ENCODE results near the gene KDM2B.

KDM2B gene

DNA sequence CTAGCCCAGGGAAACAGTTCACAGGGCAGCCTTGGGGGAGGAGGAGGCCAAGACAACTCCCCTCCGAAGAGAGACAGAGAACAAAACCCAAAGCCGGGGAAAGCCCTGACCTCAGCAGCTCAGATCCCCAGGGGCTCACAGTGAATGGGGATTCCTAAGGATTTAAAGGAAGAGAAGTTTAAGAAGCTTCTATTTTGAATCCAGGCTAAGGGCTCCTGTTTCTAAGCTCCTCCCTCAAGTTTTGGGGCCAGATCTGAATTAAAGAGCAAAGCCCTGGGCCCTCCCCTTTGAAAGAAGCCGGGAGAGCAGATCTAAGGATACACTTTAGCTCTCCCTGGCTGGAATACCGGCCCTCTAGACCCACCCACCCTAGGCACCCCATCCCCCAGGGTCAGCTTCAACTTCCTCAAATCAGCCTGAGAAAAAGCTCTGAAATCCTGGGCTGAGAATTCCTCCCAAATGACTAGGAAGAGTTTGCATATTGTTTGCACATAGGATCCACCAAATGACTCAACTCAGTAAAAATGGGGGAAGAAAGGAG lies 3.9 kb downstream of the KDM2B start:
- peak; percentile 46 for DNase-seq (ENCODE audit: low read depth)
- TF ChIP-seq, protein P1, sequence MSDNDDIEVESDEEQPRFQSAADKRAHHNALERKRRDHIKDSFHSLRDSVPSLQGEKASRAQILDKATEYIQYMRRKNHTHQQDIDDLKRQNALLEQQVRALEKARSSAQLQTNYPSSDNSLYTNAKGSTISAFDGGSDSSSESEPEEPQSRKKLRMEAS (IDR thresholded peaks at IDR 0.05; ENCODE audit: low read depth, low read length) = no peak
- TF ChIP-seq, protein P2, sequence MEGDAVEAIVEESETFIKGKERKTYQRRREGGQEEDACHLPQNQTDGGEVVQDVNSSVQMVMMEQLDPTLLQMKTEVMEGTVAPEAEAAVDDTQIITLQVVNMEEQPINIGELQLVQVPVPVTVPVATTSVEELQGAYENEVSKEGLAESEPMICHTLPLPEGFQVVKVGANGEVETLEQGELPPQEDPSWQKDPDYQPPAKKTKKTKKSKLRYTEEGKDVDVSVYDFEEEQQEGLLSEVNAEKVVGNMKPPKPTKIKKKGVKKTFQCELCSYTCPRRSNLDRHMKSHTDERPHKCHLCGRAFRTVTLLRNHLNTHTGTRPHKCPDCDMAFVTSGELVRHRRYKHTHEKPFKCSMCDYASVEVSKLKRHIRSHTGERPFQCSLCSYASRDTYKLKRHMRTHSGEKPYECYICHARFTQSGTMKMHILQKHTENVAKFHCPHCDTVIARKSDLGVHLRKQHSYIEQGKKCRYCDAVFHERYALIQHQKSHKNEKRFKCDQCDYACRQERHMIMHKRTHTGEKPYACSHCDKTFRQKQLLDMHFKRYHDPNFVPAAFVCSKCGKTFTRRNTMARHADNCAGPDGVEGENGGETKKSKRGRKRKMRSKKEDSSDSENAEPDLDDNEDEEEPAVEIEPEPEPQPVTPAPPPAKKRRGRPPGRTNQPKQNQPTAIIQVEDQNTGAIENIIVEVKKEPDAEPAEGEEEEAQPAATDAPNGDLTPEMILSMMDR (IDR thresholded peaks at IDR 0.05; ENCODE audit: low read depth, low read length) = no peak
- TF ChIP-seq MYC (IDR thresholded peaks at IDR 0.05; ENCODE audit: low read depth, low read length) (no peak), POLR2A (IDR thresholded peaks at IDR 0.05; ENCODE audit: extremely low read depth, insufficient read length) (no peak)
- no peak overlapping the region for H3K4me3 ChIP-seq (ENCODE audit: low read depth, low read length)

DNA sequence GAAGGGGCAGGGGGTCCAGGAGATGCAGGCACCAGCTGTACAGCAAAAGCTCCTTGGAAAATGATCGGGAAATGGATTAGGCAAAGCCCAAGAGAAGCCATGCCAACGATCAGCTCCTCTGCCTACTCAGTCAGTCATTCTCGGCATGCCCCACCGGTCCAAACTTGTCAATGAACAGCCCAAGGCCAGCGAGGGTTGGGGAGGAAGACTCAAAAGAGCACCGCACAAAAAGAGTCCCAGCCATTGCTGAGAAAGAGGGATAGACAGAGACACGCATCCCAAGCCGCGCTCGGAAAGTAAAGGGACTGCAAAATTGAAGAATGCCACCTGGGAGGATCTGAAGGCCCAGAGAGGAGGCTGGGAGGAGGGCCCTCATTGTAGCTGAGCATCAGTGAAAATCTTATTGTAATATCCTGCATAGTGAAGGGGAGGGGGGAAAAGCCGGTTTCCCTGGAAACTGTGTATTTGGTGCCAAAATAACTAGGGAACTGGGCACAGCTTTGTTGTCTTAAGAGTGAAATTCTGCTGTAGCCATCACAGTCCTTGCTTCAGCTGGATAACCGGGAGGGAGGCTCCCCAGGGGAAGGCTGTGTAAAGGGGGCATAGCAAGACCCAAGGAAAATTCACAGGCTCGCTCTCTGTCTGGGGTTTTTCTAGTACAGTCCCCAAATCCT lies 4.7 kb downstream of the KDM2B start:
- TF ChIP-seq, protein P1 (IDR thresholded peaks at IDR 0.05; ENCODE audit: low read depth, low read length) = no peak
- TF ChIP-seq POLR2A (IDR thresholded peaks at IDR 0.05; ENCODE audit: extremely low read depth, insufficient read length) (no peak), MYC (IDR thresholded peaks at IDR 0.05; ENCODE audit: low read depth, low read length) (no peak)
- TF ChIP-seq, protein P2 (IDR thresholded peaks at IDR 0.05; ENCODE audit: low read depth, low read length) = no peak
- H3K4me3 ChIP-seq (ENCODE audit: low read depth, low read length) = no peak overlapping the region
- DNase-seq (ENCODE audit: low read depth) = no peak

DNA sequence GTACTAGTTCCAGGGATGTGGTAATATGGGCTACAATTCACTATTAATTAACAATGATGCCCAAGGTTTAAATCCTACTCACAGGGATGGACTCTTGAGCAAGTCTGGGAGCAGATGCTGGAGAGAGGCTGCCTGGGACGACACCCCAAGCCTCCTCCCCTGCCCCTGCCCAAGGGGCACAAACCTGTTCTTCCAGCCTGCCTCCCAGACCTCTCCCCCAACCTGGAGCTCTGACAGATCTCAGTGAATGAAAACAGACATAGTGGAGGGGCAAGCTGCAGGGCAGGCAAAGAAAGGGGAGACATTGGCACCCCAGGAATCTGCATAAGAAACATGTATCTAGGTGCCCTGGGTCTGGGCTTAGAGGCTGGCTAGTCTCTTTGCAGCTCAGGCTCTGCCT lies 5.8 kb downstream of the KDM2B start:
- DNase-seq (ENCODE audit: low read depth) = no peak

DNA sequence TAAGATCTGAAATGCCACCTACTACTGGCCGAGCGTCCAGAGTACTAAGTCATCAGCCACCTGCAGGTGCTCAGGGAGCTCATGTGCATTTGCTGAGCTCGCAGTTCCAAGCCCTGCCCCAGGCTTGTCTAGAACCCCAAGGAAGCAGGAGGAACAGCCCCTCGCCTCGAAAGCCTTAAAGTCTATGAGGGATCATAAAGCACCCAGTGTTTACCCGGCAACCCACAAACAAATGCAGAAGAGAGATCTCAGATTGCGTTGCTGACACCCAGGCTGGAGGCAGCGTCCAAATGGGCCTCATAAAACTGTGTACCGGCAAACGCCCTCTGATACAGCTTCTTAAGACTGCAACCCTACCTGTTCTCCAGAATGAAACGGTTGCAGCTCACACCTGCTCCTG lies 6.8 kb downstream of the KDM2B start:
- TF ChIP-seq, protein P2 (IDR thresholded peaks at IDR 0.05; ENCODE audit: low read depth, low read length) = no peak
- TF ChIP-seq POLR2A (IDR thresholded peaks at IDR 0.05; ENCODE audit: extremely low read depth, insufficient read length) = no peak
- H3K4me3 ChIP-seq (ENCODE audit: low read depth, low read length) = no peak overlapping the region
- DNase-seq (ENCODE audit: low read depth) = no peak

More for the DNA sequence above, 5.8 kb downstream of the KDM2B start:
- no peak for TF ChIP-seq POLR2A (IDR thresholded peaks at IDR 0.05; ENCODE audit: extremely low read depth, insufficient read length)
- TF ChIP-seq, protein P1 (IDR thresholded peaks at IDR 0.05; ENCODE audit: low read depth, low read length) = no peak
- no peak for TF ChIP-seq MYC (IDR thresholded peaks at IDR 0.05; ENCODE audit: low read depth, low read length)
- H3K4me3 ChIP-seq (ENCODE audit: low read depth, low read length) = no peak overlapping the region

DNA sequence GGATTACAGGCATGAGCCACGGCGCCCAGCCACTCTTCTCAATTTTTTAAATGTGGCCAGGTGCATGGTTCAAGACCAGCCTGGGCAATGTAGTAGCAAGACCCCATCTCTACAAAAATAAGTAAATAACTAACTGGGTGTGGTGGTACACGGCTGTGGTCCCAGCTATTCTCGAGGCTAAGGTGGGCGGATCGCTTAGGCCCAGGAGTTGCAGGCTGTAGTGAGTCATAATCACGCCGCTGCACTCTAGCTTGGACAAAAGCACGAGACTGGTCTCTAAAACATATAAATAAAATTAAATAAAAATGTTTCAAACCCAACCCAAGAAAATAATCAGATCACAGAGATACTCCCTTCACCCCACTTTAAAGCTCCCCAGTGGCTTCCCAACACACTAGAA lies 8.9 kb downstream of the KDM2B start:
- no peak overlapping the region for H3K4me3 ChIP-seq (ENCODE audit: low read depth, low read length)
- DNase-seq (ENCODE audit: low read depth) = no peak
- TF ChIP-seq MYC (IDR thresholded peaks at IDR 0.05; ENCODE audit: low read depth, low read length) = no peak
- TF ChIP-seq, protein P2 (IDR thresholded peaks at IDR 0.05; ENCODE audit: low read depth, low read length) = no peak
- no peak for TF ChIP-seq POLR2A (IDR thresholded peaks at IDR 0.05; ENCODE audit: extremely low read depth, insufficient read length)
- TF ChIP-seq, protein P1 (IDR thresholded peaks at IDR 0.05; ENCODE audit: low read depth, low read length) = no peak

DNA sequence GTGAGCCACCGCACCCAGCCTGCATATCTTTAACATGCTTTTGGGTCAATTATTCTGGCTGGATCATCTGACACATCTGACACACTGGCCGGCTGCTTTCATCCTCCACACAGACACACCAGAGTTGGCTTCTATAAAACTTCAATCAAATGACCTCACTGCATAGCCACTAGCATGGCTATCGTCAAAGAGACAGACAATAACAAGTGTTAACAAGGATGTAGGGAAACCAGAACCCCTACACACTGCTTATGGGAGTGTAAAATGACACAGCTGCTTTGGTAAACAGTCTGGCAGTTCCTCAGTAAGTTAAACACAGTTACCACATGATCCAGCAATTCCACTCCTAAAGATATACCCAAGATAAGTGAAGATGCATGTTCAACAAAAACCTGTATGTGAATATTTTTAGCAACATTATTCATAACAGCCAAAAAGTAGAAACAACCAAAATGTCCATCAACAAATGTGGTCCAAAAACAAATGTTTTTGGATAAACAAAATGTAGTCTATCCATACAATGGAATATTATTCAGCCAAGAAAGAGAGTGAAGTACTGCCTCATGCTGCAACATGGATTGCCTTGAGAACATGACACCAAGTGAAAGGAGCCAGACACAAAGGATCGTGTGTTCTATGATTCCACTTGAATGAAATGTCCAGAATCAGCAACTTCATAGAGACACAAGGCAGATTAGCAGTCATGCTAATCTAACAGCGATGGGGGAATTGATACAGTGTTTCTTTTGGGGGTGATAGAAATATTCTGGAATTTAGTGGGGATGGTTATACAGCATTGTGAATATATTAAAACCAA lies 10.1 kb downstream of the KDM2B start:
- TF ChIP-seq, protein P1 (IDR thresholded peaks at IDR 0.05; ENCODE audit: low read depth, low read length) = no peak
- TF ChIP-seq MYC (IDR thresholded peaks at IDR 0.05; ENCODE audit: low read depth, low read length) (no peak), POLR2A (IDR thresholded peaks at IDR 0.05; ENCODE audit: extremely low read depth, insufficient read length) (no peak)
- TF ChIP-seq, protein P2 (IDR thresholded peaks at IDR 0.05; ENCODE audit: low read depth, low read length) = no peak
- no peak overlapping the region for H3K4me3 ChIP-seq (ENCODE audit: low read depth, low read length)
- DNase-seq (ENCODE audit: low read depth) = no peak

All from NB4 (cell line).